Measurements from ENCODE around the gene THUMPD1.
A peak's percentile ranks its signal among the peaks of the same experiment; 100 is the strongest.

The THUMPD1 gene

DNA sequence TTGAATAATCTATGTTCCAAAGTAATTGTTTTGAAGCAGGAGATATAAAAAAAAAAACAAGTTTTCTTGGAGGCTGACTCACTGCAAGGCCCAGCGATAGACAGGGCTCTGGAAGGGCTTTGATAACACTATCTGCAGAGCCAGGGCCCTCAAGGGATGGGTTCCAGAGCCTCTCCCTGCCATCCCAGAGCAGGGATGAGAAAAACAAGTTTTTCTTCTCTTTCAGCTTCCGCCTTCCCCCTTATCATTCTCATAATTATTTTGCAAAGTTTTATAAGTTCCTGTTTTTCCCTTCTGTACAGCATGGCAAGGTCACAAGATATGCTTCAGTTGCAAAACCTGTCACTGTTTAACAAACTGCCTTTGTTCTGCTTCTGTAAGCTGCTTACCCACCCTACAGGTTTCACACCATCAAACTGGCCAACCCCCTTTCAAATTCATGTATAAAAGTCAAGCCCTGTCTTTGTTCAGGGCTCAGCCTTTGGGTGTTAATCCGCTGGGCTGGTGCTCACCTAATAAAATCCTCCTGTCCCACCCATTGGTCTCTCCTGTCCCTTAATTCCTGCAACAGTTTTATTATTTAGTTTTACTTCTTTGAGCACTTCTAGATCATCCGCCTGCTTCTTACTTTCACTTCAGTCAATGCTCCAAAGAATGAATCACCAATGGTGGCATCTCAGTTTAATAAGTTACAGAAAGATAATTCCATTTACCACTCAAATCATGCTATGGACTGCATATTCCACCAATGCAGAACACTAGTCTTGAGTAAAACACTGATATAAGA, 5.6 kb upstream of the THUMPD1 start:
- Histone ChIP-seq H3K9ac (ENCODE audit: low read length) (no peak overlapping the region), H3K4me1 (ENCODE audit: control insufficient read depth, low read depth, low read length) (no peaks in the 10 kb centered on the region), H2BK5ac (ENCODE audit: low read length) (no peak overlapping the region), H3K23ac (ENCODE audit: low read length) (no peak overlapping the region), H3K18ac (ENCODE audit: low read length) (no peak overlapping the region), H3K27ac (ENCODE audit: low read depth, low read length) (no peak overlapping the region), H2BK120ac (ENCODE audit: low read depth, low read length) (no peak overlapping the region), H3K79me2 (ENCODE audit: control insufficient read depth, insufficient read depth, low read length) (no peaks in the 10 kb centered on the region), H4K8ac (ENCODE audit: low read depth, low read length) (no peak overlapping the region), H3K4me2 (ENCODE audit: low read length) (no peak overlapping the region), H3K36me3 (ENCODE audit: control insufficient read depth, insufficient read depth, low read length) (no peaks in the 10 kb centered on the region), H3K79me1 (ENCODE audit: low read length) (no peaks in the 10 kb centered on the region), H4K5ac (ENCODE audit: low read length) (no peak overlapping the region), H2AK5ac (ENCODE audit: low read length) (no peak overlapping the region), H3K4ac (ENCODE audit: low read depth, low read length) (no peak overlapping the region), H2BK15ac (replicated peaks; ENCODE audit: low read depth) (no peak overlapping the region), H3K56ac (ENCODE audit: low read length) (no peak overlapping the region), H3K27me3 (ENCODE audit: insufficient read depth, low read length, poor library complexity) (no peaks in the 10 kb centered on the region), H3K4me3 (ENCODE audit: low read length) (no peak overlapping the region)
- DNase-seq, result peak; percentile 5
- no CpG with 5 or more reads among the region's 4 CpGs for WGBS (ENCODE audit: extremely low coverage, insufficient coverage, low lambda C conversion rate)

DNA sequence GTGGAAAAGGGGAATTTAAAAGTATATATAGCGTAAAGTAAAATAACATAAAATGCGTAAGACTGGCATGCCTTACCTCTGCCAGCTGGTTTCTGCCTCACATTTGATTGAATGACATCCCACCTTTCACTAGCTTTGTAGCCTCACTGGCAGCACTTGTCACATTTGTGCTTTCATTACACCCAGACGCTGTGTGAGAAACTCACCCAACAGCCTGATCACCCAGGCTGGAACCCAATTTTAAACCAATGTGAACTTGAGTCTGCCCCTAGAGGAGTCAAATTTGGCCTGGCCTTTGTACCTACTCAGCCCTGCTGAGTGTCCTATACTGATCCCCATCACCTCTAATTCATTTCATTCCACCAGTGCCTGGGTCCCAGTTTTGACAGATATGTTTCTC, 4.8 kb upstream of the THUMPD1 start:
- no CpG with 5 or more reads among the region's 3 CpGs for WGBS (ENCODE audit: extremely low coverage, insufficient coverage, low lambda C conversion rate)
- H4K8ac ChIP-seq (ENCODE audit: low read depth, low read length), result no peak overlapping the region
- no peak overlapping the region for H3K27ac ChIP-seq (ENCODE audit: low read depth, low read length)
- no peaks in the 10 kb centered on the region for H3K4me1 ChIP-seq (ENCODE audit: control insufficient read depth, low read depth, low read length)
- no peak overlapping the region for H2BK15ac ChIP-seq (replicated peaks; ENCODE audit: low read depth)
- H3K79me1 ChIP-seq (ENCODE audit: low read length), result no peaks in the 10 kb centered on the region
- no peak overlapping the region for H3K18ac ChIP-seq (ENCODE audit: low read length)
- no peaks in the 10 kb centered on the region for H3K27me3 ChIP-seq (ENCODE audit: insufficient read depth, low read length, poor library complexity)
- no peak overlapping the region for H4K5ac ChIP-seq (ENCODE audit: low read length)
- no peak overlapping the region for H2BK120ac ChIP-seq (ENCODE audit: low read depth, low read length)
- H3K4me2 ChIP-seq (ENCODE audit: low read length), result no peak overlapping the region
- H2BK5ac ChIP-seq (ENCODE audit: low read length), result no peak overlapping the region
- H3K56ac ChIP-seq (ENCODE audit: low read length), result no peak overlapping the region
- H3K4ac ChIP-seq (ENCODE audit: low read depth, low read length), result no peak overlapping the region
- H3K4me3 ChIP-seq (ENCODE audit: low read length), result no peak overlapping the region
- no peak overlapping the region for H3K23ac ChIP-seq (ENCODE audit: low read length)
- no peaks in the 10 kb centered on the region for H3K79me2 ChIP-seq (ENCODE audit: control insufficient read depth, insufficient read depth, low read length)
- H2AK5ac ChIP-seq (ENCODE audit: low read length), result no peak overlapping the region
- no peak for DNase-seq
- H3K36me3 ChIP-seq (ENCODE audit: control insufficient read depth, insufficient read depth, low read length), result no peaks in the 10 kb centered on the region
- no peak overlapping the region for H3K9ac ChIP-seq (ENCODE audit: low read length)

DNA sequence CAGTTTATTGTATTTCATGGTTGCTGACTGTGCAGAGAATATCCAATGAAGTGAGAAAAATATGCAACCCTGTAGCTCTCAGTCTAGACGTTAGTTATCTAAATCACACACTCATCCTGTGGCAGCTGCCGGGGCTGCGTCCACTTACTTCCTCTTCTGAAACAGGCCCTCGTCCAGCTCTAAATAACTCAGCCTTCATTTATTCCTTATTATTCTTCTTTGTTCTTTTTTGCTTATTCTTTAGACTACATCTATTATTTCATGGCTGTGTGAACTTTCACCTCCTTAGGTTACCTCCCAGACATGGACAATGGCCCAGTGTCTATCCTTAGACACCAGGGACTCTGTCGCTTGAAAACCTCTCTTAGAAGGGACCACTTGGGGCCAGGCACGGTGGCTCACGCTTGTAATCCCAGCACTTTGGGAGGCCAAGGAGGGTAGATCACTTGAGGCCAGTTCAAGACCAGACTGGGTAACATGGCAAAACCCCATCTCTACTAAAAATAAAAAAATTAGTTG, 3.4 kb upstream of the THUMPD1 start:
- no peak overlapping the region for H3K4ac ChIP-seq (ENCODE audit: low read depth, low read length)
- no peak overlapping the region for H3K23ac ChIP-seq (ENCODE audit: low read length)
- peaks cover 5% of the 10 kb centered on the region for H3K79me1 ChIP-seq (ENCODE audit: low read length)
- no peak overlapping the region for H2BK120ac ChIP-seq (ENCODE audit: low read depth, low read length)
- H2BK15ac ChIP-seq (replicated peaks; ENCODE audit: low read depth), result no peak overlapping the region
- H3K4me3 ChIP-seq (ENCODE audit: low read length), result no peak overlapping the region
- no peak overlapping the region for H4K8ac ChIP-seq (ENCODE audit: low read depth, low read length)
- no peak overlapping the region for H3K4me2 ChIP-seq (ENCODE audit: low read length)
- no peaks in the 10 kb centered on the region for H3K36me3 ChIP-seq (ENCODE audit: control insufficient read depth, insufficient read depth, low read length)
- no peak overlapping the region for H3K56ac ChIP-seq (ENCODE audit: low read length)
- no peak for DNase-seq
- no peak overlapping the region for H2BK5ac ChIP-seq (ENCODE audit: low read length)
- H3K27me3 ChIP-seq (ENCODE audit: insufficient read depth, low read length, poor library complexity), result no peaks in the 10 kb centered on the region
- H3K9ac ChIP-seq (ENCODE audit: low read length), result no peak overlapping the region
- peaks cover 11% of the 10 kb centered on the region for H3K79me2 ChIP-seq (ENCODE audit: control insufficient read depth, insufficient read depth, low read length)
- H3K4me1 ChIP-seq (ENCODE audit: control insufficient read depth, low read depth, low read length), result peaks cover 2% of the 10 kb centered on the region
- no peak overlapping the region for H3K27ac ChIP-seq (ENCODE audit: low read depth, low read length)
- no CpG with 5 or more reads among the region's 7 CpGs for WGBS (ENCODE audit: extremely low coverage, insufficient coverage, low lambda C conversion rate)
- no peak overlapping the region for H2AK5ac ChIP-seq (ENCODE audit: low read length)
- H3K18ac ChIP-seq (ENCODE audit: low read length), result no peak overlapping the region
- H4K5ac ChIP-seq (ENCODE audit: low read length), result no peak overlapping the region

DNA sequence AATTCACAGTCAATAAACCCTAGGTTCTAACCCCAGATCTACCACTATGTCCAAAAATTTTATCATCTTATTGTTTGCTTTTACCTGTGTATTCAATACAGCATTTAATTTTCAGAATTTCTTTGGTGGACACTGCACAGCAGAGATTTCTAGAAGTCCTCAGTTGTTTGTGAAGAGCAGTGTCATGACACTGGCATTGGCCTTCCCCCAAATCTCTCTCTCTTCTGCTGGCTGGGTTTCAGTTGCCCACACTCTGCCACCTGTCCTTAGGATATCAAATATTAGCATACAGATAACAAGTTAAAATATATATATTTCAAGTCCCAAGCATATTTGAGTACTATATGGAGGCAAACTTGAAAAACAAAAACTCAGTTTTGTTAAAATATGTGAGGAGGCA, 2.0 kb upstream of the THUMPD1 start:
- Histone ChIP-seq H3K36me3 (ENCODE audit: control insufficient read depth, insufficient read depth, low read length) (peaks cover 2% of the 10 kb centered on the region), H3K27me3 (ENCODE audit: insufficient read depth, low read length, poor library complexity) (no peaks in the 10 kb centered on the region), H2BK120ac (ENCODE audit: low read depth, low read length) (no peak overlapping the region), H2AK5ac (ENCODE audit: low read length) (no peak overlapping the region), H4K8ac (ENCODE audit: low read depth, low read length) (no peak overlapping the region), H3K79me2 (ENCODE audit: control insufficient read depth, insufficient read depth, low read length) (peaks cover 17% of the 10 kb centered on the region), H3K9ac (ENCODE audit: low read length) (no peak overlapping the region), H3K79me1 (ENCODE audit: low read length) (peaks cover 10% of the 10 kb centered on the region), H3K4me1 (ENCODE audit: control insufficient read depth, low read depth, low read length) (peaks cover 2% of the 10 kb centered on the region), H3K23ac (ENCODE audit: low read length) (no peak overlapping the region), H3K4me2 (ENCODE audit: low read length) (no peak overlapping the region), H3K4ac (ENCODE audit: low read depth, low read length) (no peak overlapping the region), H2BK5ac (ENCODE audit: low read length) (no peak overlapping the region), H2BK15ac (replicated peaks; ENCODE audit: low read depth) (no peak overlapping the region), H4K5ac (ENCODE audit: low read length) (no peak overlapping the region), H3K4me3 (ENCODE audit: low read length) (no peak overlapping the region), H3K18ac (ENCODE audit: low read length) (no peak overlapping the region), H3K27ac (ENCODE audit: low read depth, low read length) (no peak overlapping the region), H3K56ac (ENCODE audit: low read length) (no peak overlapping the region)
- no peak for DNase-seq

DNA sequence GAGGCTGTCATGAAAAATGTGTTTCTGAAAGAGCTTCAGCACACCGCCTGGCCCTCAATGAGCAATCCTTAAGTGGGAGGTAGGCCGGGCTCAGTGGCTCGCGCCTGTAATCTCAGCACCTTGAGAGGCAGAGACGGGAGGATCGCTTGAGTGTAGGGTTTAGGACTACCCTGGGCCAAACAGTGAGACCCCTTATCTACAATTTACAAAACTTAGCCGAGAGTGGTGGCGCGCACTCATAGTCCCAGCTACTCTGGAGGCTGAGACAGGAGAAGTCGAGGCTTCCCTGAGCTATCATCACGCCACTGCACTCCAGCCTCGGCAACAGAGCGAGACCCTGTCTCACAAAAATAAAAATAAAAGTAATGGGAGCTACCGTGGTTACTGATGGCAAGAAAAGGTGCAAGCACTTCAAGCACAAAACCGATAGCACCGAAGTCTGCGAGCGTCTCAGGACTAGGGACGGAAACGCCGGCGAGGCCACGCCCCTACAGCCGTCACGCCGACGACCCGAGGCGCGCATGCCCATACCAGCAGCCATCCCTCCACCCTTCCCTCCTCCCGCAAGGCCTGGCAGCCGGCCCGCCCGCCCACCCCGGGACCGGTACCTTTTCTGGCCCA, 607 bp downstream of the THUMPD1 start:
- no CpG with 5 or more reads among the region's 36 CpGs for WGBS (ENCODE audit: extremely low coverage, insufficient coverage, low lambda C conversion rate)
- H3K18ac ChIP-seq (ENCODE audit: low read length), result peak overlapping the region; percentile 30
- H3K4me2 ChIP-seq (ENCODE audit: low read length), result peak overlapping the region; percentile 79
- no peaks in the 10 kb centered on the region for H3K27me3 ChIP-seq (ENCODE audit: insufficient read depth, low read length, poor library complexity)
- H3K9ac ChIP-seq (ENCODE audit: low read length), result peak overlapping the region; percentile 90
- no peak overlapping the region for H4K8ac ChIP-seq (ENCODE audit: low read depth, low read length)
- no peak overlapping the region for H2AK5ac ChIP-seq (ENCODE audit: low read length)
- DNase-seq, result peak; percentile 82
- peak overlapping the region; percentile 60 for H3K27ac ChIP-seq (ENCODE audit: low read depth, low read length)
- peaks cover 19% of the 10 kb centered on the region for H3K79me2 ChIP-seq (ENCODE audit: control insufficient read depth, insufficient read depth, low read length)
- H3K36me3 ChIP-seq (ENCODE audit: control insufficient read depth, insufficient read depth, low read length), result peaks cover 9% of the 10 kb centered on the region
- no peak overlapping the region for H3K4ac ChIP-seq (ENCODE audit: low read depth, low read length)
- no peak overlapping the region for H3K23ac ChIP-seq (ENCODE audit: low read length)
- H3K4me3 ChIP-seq (ENCODE audit: low read length), result peak overlapping the region; percentile 95
- peak overlapping the region; percentile 91 for H3K56ac ChIP-seq (ENCODE audit: low read length)
- H2BK120ac ChIP-seq (ENCODE audit: low read depth, low read length), result no peak overlapping the region
- H2BK5ac ChIP-seq (ENCODE audit: low read length), result no peak overlapping the region
- peaks cover 2% of the 10 kb centered on the region for H3K4me1 ChIP-seq (ENCODE audit: control insufficient read depth, low read depth, low read length)
- H2BK15ac ChIP-seq (replicated peaks; ENCODE audit: low read depth), result no peak overlapping the region
- peaks cover 12% of the 10 kb centered on the region for H3K79me1 ChIP-seq (ENCODE audit: low read length)
- no peak overlapping the region for H4K5ac ChIP-seq (ENCODE audit: low read length)
